Forelimb muscle (tissue), 1 donor: ENCODE data around the gene CIRBP. TPM values are rescaled to one million over a fixed set of nuclear protein-coding genes. Genes with fewer than 3 reads are reported as not detected.

Experiments
- DNase-seq: peaks from one replicate; pipeline ENCODE4 v3.0.0-alpha.2; 2013; ENCODE audit warnings: low read depth
- polyA plus RNA-seq: library from polyadenylated mRNA; unstranded; fragments of 120-200 nt; gene quantifications from one replicate; pipeline ENCODE4 v1.2.1, GENCODE V29; 2013; ENCODE audit not compliant: insufficient read length

Gene CIRBP
- polyA plus RNA-seq, 1 donor = 483 TPM

GRCh38 chr19:1230783-1231489 lies 38.2 kb upstream of the CIRBP start:
- DNase-seq = no peak

DNA sequence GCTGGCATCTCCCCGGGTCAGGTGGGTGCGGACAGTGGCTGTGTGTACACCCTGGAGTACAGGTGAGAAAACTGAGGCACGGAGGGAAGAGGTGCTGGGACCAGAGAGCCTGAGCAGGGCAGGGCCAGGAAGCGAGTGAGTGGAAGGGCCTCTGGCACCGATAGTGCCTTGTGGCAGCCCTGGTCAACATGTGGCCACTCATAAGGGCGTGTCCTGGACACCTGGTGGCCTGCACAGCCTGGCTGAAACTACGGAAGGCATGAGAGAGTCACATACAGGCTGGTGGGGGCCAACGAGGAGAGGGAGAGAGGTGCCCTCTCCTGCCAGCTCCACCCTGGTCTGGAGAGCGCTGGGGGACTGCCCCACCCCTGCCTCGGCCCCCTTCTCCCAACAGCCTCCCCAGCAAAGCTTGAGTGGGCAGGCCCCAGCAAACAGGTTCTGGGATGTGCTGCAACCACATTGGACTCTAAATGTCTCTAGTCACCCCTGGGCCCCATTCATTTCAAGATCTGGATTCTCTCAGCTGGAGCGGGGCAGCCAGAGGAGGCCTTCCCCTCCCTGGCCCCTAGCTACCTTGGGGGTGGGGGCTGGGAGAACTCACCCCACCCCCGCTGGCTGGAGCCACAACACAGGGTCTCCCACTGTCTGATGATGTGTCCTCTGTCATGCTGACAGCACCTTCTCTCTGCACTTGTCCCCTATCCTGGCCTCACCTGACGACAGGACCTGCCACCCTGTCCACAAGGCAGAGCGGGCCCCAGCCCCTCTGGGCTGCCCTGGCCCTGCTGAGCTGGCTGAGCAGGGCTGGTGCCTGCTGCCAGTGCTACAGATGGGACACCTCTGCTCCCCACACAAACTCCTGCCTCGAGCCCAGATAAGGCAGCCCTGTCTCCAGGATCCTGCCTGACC lies 37.1 kb upstream of the CIRBP start:
- no peak for DNase-seq

GRCh38 chr19:1232652-1233072 lies 36.5 kb upstream of the CIRBP start:
- no peak for DNase-seq

DNA sequence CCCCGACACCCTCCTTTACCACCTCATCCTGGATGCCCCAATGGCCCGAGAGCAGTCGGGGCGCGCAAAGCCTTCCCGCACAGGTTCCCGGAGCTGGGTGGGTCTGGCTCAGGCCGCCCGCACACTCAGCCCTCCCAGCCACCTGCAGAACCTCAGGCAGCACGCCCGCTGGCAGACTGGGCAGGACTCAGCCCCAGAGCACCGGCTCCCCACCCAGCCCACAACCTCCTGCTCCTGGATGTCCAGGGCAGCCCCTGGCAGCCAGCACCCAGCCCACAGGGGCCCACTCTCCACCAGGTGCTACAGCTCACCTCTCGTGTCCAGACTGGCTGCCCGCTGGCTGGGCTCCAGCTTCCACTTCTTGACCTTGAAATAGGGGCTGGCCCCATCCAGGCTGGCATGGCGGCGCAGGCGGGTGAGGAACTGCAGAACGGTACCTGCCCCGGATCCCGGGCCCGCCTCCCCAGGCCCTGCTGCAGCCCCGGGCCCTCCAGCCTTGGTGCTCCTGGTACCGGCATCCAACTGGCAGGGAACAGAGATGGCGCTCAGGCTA lies 35.9 kb upstream of the CIRBP start:
- no peak for DNase-seq

- DNase-seq = no peak
Measured at GRCh38 chr19:1234051-1234954, 34.8 kb upstream of the CIRBP start.

DNA sequence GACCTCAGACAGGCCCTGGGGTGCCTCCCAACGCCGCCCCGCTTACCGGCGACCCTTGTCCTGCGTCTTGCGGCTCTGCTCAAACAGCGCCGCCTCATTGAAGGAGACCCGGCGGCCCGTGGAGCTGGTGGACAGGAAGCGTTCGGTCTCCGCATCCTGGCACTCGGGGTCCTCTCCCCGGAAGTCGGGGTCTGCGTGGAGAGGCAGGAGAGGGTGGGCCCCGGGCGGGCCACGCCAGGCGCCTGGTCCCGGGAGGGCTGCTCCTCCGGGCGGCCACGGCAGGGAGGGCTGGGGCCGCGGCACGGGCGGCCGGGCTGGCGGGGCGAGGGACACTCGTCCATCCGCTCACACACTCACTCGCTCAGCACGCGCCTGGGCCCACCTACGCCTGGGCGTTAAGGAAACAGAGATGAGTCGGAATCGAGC lies 34.2 kb upstream of the CIRBP start:
- no peak for DNase-seq

- no peak for DNase-seq
Measured at GRCh38 chr19:1235625-1236538, 33.2 kb upstream of the CIRBP start.

- DNase-seq = no peak
Measured at GRCh38 chr19:1236576-1236975, 32.6 kb upstream of the CIRBP start.

- DNase-seq = no peak
Measured at GRCh38 chr19:1237027-1237659, 32.0 kb upstream of the CIRBP start.

DNA sequence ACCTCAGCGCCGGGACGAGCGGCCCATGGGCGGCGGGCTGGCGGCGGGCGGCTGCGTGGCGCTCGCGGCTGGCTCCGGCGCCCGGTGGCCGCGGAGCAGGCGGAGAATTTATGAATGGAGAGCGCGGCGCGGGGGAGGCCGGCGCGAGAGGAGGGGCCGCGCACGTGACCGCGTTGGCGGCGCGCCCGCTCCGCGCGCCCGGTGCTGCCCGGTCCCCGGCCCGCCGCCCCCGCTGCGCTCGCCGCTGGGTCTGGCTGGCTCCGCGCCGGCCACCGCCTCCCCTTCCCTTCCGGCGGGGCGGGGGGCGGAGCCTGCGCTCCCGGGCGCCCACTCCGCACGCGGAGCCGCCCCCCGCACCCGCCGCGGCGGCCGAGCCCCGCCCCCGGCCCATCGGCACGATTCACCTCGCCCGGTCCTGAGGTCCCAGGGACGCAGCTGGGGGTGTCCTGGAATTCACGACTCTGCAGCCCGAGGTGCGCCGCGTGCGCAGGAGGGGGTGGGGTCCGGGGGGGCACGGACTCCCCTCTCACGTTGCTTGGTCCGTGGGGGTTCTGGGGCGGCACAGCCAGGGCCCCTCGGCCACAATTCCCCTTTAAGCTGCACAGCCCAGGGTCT lies 31.3 kb upstream of the CIRBP start, which contains the start of gene CBARP:
TSS of gene CBARP (minus strand) at position 252 of the 615 bp plus-strand sequence. CDS start 1,905 bp downstream, outside the sequence.
- DNase-seq = no peak

GRCh38 chr19:1238369-1239303 lies 30.5 kb upstream of the CIRBP start:
- DNase-seq = no peak

GRCh38 chr19:1239420-1239795 lies 29.7 kb upstream of the CIRBP start:
- DNase-seq = no peak

- no peak for DNase-seq
Measured at GRCh38 chr19:1239796-1240737, 29.1 kb upstream of the CIRBP start.

DNA sequence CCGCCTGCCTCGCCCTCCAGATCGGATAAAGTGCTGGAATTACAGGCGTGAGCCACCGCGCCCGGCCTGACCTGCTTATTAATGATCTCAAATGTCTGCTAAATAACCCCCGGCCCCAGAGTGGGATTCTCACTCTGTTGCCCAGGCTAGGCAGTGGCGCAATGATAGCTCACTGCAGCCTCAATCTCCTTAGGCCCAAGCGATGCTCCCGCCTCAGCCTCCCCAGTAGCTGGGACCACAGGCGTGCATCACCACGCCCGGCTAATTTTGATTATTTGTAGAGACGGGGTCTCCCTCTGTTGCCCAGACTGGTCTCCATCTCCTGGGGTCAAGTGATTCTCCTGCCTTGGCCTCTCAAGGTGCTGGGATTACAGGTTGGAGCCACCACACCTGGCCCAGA lies 28.2 kb upstream of the CIRBP start:
- DNase-seq = no peak

DNA sequence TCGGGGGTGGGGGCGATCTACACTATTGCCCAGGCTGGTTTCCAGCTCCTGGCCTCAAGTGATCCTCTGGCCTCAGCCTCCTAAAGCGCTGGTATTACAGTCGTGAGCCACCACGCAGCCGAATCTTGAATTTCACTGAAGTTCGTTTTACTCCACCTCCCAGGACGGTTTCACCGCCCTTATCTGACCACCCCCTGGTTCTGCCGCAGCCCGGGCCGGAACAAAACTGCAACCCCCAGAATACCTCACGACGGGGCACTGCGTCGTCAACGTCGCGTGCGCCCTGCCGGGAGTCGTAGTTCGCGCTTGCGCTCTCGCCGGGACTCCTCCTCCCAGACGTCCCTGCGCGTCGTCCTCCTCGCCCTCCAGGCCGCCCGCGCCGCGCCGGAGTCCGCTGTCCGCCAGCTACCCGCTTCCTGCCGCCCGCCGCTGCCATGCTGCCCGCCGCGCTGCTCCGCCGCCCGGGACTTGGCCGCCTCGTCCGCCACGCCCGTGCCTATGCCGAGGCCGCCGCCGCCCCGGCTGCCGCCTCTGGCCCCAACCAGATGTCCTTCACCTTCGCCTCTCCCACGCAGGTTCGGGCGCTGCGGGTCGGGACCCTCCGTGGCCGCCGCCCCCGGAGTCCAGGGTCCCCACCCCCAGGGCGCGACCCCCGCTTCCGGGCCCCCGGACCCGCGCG lies 27.6 kb upstream of the CIRBP start, which contains the start of gene ATP5F1D:
TSS of gene ATP5F1D (plus strand) at position 335 of the 679 bp plus-strand sequence. CDS start at position 435, 100 bp downstream.
- DNase-seq = peak; percentile 92
